Ectodermal cell (in vitro differentiated cells): Measurements from ENCODE around the gene CD99L2.

Experiments
- H3K27ac ChIP-seq: 2 replicates; pipeline ENCODE4 v1.7.0; 2013; ENCODE audit warnings: mild to moderate bottlenecking, low read depth, low read length; ENCODE audit not compliant: insufficient read depth, poor library complexity, severe bottlenecking
- H3K27me3 ChIP-seq: 2 replicates; pipeline ENCODE4 v1.7.0; 2013; ENCODE audit warnings: mild to moderate bottlenecking, low read length; ENCODE audit not compliant: insufficient read depth, control insufficient read depth, poor library complexity, severe bottlenecking
- H3K36me3 ChIP-seq: one replicate; pipeline ENCODE4 v1.7.0; 2013; ENCODE audit warnings: low read length; ENCODE audit not compliant: control insufficient read depth, insufficient read depth
- H3K4me1 ChIP-seq: one replicate; pipeline ENCODE4 v1.7.0; 2013; ENCODE audit warnings: low read length; ENCODE audit not compliant: control insufficient read depth, insufficient read depth
- H3K4me3 ChIP-seq: 2 replicates; pipeline ENCODE4 v1.7.0; 2013; ENCODE audit warnings: low read depth, low read length, control low read depth; ENCODE audit not compliant: insufficient read depth
- H3K9me3 ChIP-seq: 2 replicates; pipeline ENCODE4 v1.7.0; 2013; ENCODE audit warnings: mild to moderate bottlenecking, low read length, moderate library complexity; ENCODE audit not compliant: control insufficient read depth
- WGBS, 2 experiments: methylation state at CpG; one replicate each; pipeline ENCODE4 v1.1.7; 2013; ENCODE audit warnings: missing lambda C conversion rate in 2 of 2; 5-methylcytosine and 5-hydroxymethylcytosine counted together

The CD99L2 gene

GRCh38 chrX:150813922-150814321 lies 84.5 kb downstream of the CD99L2 start:
- H3K27ac ChIP-seq, result no peak overlapping the region
- 98 to 100% methylated on average over 3 to 4 of the region's 5 CpGs for WGBS, 2 experiments
- no peak overlapping the region for H3K4me3 ChIP-seq
- H3K27me3 ChIP-seq, result no peaks in the 10 kb centered on the region
- H3K4me1 ChIP-seq, result no peaks in the 10 kb centered on the region
- no peaks in the 10 kb centered on the region for H3K36me3 ChIP-seq
- H3K9me3 ChIP-seq, result no peaks in the 10 kb centered on the region

GRCh38 chrX:150806827-150807226 lies 91.6 kb downstream of the CD99L2 start:
- Histone ChIP-seq H3K36me3 (no peaks in the 10 kb centered on the region), H3K27me3 (no peaks in the 10 kb centered on the region), H3K27ac (no peak overlapping the region), H3K4me1 (no peaks in the 10 kb centered on the region), H3K9me3 (no peaks in the 10 kb centered on the region), H3K4me3 (no peak overlapping the region)
- 90 to 100% methylated on average over 1 of the region's 1 CpG for WGBS, 2 experiments

DNA sequence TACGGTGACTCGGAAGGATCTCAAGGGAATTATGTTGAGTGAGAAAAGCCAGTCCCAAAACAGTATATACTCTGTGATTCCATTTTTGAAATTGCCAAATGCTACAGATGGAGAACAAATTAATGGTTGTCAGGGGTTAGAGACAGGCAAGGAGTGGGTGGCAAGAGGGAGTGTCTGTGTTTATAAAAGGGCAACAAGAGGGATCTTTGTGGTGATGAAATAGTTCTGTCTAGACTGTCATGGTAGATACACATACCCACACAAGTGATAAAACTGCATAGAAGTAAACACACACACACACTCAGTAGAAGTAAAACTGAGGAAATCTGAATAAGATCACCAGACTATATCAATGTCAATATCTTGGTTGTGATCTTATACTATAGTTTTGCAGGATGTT lies 92.7 kb downstream of the CD99L2 start:
- Histone ChIP-seq H3K4me3 (no peak overlapping the region), H3K27ac (no peak overlapping the region), H3K36me3 (no peaks in the 10 kb centered on the region), H3K4me1 (no peaks in the 10 kb centered on the region), H3K9me3 (no peaks in the 10 kb centered on the region), H3K27me3 (no peaks in the 10 kb centered on the region)
- WGBS, 2 experiments, result 100% methylated on average over 2 of the region's 2 CpGs

DNA sequence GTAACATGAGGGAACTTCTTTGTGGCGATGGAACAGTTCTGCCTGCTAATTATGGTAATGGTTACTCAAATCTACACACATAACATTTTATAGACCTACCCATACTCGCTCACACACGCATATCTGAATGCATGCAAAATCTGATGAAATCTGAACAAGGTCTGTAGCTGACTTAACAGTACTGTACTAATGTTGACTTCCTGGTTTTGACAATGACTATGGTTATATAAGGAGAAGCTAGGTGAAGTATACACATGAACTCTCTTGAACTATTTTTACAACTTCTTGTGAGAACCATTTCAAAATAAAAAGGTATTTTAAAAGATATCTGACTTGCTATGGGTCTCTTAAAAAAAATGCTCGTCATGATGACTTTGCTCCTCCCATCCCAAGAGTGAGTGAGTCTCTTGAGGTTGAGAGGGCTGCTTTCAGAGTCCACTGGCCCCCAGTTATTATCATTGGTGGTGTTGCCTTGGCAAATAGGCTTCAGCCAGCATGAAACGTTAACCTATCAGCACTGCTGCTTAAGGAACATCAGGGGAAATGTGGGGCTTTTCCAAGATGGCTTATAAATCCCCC lies 105.4 kb downstream of the CD99L2 start:
- H3K9me3 ChIP-seq, result no peaks in the 10 kb centered on the region
- H3K4me1 ChIP-seq, result no peaks in the 10 kb centered on the region
- no peak overlapping the region for H3K4me3 ChIP-seq
- 89 to 100% methylated on average over 3 of the region's 5 CpGs for WGBS, 2 experiments
- H3K27me3 ChIP-seq, result no peaks in the 10 kb centered on the region
- H3K27ac ChIP-seq, result no peak overlapping the region
- no peaks in the 10 kb centered on the region for H3K36me3 ChIP-seq

DNA sequence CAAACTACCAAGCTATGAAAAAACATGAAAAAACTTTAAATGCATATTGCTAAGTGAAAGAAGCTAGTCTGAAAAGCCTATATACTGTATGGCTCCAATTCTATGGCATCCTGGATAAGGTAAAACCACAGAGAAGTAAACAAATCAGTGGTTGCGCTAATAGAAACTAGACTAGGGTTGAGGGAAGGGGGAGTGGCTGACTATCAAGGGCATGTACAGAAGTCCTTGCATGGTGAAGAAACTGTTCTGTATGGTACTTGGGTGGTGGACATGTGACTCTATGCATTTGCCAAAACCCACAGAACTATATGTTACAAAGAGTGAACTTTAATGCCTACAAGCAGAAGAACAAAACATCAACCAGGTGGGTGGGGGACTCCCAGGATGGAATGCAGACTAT lies 108.4 kb downstream of the CD99L2 start:
- H3K4me1 ChIP-seq, result no peaks in the 10 kb centered on the region
- no peaks in the 10 kb centered on the region for H3K27me3 ChIP-seq
- no peak overlapping the region for H3K4me3 ChIP-seq
- H3K36me3 ChIP-seq, result no peaks in the 10 kb centered on the region
- no peaks in the 10 kb centered on the region for H3K9me3 ChIP-seq
- WGBS, 2 experiments, result 94 to 100% methylated on average over 1 of the region's 1 CpG
- H3K27ac ChIP-seq, result no peak overlapping the region

DNA sequence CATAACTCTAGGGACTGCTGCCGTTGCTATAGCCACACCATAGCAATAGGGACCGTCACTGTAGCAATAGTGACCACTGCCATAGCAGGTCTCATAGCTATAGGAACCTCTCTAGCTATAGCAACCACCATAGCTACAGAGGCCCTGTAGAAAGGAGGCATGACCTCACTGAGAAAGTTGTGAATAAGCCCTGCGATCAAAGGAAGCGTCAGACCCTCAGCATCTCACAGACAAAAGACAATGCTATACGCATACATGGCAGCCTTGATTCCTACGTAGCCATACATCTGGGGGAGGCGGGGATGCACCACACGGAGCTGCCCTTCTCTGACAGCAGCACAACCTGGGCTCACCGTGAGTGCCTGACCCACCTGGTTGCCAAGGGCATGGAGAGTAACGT lies 116.8 kb downstream of the CD99L2 start:
- Histone ChIP-seq H3K27me3 (no peaks in the 10 kb centered on the region), H3K9me3 (no peaks in the 10 kb centered on the region), H3K27ac (no peak overlapping the region), H3K36me3 (no peaks in the 10 kb centered on the region), H3K4me3 (no peak overlapping the region), H3K4me1 (no peaks in the 10 kb centered on the region)
- 93 to 94% methylated on average over 9 to 10 of the region's 10 CpGs for WGBS, 2 experiments

- Histone ChIP-seq H3K36me3 (no peaks in the 10 kb centered on the region), H3K27me3 (no peaks in the 10 kb centered on the region), H3K4me3 (no peak overlapping the region), H3K4me1 (no peaks in the 10 kb centered on the region), H3K9me3 (no peaks in the 10 kb centered on the region), H3K27ac (no peak overlapping the region)
- 95 to 100% methylated on average over 1 to 6 of the region's 8 CpGs for WGBS, 2 experiments
Observed at GRCh38 chrX:150779385-150779784, 119.1 kb downstream of the CD99L2 start.

- no peaks in the 10 kb centered on the region for H3K27me3 ChIP-seq
- no peaks in the 10 kb centered on the region for H3K9me3 ChIP-seq
- no peaks in the 10 kb centered on the region for H3K4me1 ChIP-seq
- H3K36me3 ChIP-seq, result no peaks in the 10 kb centered on the region
- no peak overlapping the region for H3K4me3 ChIP-seq
- WGBS, 2 experiments, result 91 to 93% methylated on average over 16 to 18 of the region's 18 CpGs
- H3K27ac ChIP-seq, result no peak overlapping the region
Observed at GRCh38 chrX:150777328-150777992, 121.0 kb downstream of the CD99L2 start.

DNA sequence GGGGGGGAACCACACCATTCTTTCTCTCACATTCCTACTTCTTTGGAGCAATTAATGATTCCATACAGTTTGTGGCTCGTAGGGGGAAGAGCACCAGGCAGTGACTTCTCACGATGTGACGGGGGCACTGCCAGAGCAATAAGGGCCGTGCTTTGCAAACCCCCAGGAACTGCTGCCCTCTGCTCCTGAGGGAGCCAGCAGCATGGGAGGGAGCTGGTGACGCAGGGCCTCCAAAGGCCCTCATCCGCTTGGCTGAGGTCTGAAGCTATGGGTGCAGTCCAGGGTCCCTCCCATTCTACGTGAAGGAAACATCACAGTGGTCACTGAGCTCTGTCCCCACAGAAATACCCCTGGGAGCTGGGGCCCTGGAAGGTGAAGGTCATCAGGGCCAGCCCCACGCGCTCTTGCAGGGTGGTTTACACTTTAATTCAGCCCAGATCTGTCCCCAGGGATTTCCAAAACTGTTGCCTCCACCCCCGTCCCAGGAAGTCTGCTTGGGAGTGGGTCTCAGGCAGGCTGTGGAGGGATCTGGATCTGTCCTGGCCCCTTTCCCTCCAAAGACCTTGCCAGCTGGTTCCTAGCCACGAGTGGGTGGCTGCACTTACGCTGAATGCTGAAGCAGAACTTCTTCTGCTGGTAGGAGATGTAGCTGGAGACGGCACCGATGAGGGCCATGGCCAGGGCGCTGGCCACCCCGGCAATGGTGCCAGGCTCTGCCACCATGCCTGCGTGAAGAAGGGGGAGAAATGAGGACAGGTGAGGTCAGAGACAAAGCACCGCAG lies 122.7 kb downstream of the CD99L2 start:
- Histone ChIP-seq H3K4me3 (no peak overlapping the region), H3K4me1 (no peaks in the 10 kb centered on the region), H3K27ac (no peak overlapping the region), H3K27me3 (no peaks in the 10 kb centered on the region), H3K9me3 (no peaks in the 10 kb centered on the region), H3K36me3 (no peaks in the 10 kb centered on the region)
- WGBS, 2 experiments, result 93 to 95% methylated on average over 18 of the region's 18 CpGs

- H3K4me1 ChIP-seq, result no peaks in the 10 kb centered on the region
- no peak overlapping the region for H3K27ac ChIP-seq
- no peak overlapping the region for H3K4me3 ChIP-seq
- WGBS, 2 experiments, result 93 to 95% methylated on average over 14 of the region's 14 CpGs
- H3K27me3 ChIP-seq, result no peaks in the 10 kb centered on the region
- H3K9me3 ChIP-seq, result no peaks in the 10 kb centered on the region
- no peaks in the 10 kb centered on the region for H3K36me3 ChIP-seq
Observed at GRCh38 chrX:150774798-150775568, 123.5 kb downstream of the CD99L2 start.
